K562 (cell line): Measurements from ENCODE around the gene ATG14. TPM values are rescaled to one million over a fixed set of nuclear protein-coding genes. Genes with fewer than 3 reads are reported as not detected.
A peak's percentile ranks its signal among the peaks of the same experiment; 100 is the strongest.

Experiments
- ATF7 ChIP-seq: fragments of 450-650 bp; IDR thresholded peaks from 2 replicates; pipeline ENCODE4 v1.7.1; 2014; ENCODE audit warnings: mild to moderate bottlenecking, moderate library complexity
- CBFA2T3 ChIP-seq: fragments of 450-650 bp; IDR thresholded peaks from 2 replicates; pipeline ENCODE4 v1.6.1; 2017
- EZH2 ChIP-seq: IDR thresholded peaks from 2 replicates; pipeline ENCODE4 v1.6.1; 2012; ENCODE audit warnings: low read depth, mild to moderate bottlenecking, inconsistent platforms, low read length, borderline replicate concordance
- FOXJ2 ChIP-seq: fragments of 200-800 bp; sonication (Bioruptor generic); IDR thresholded peaks from 2 replicates; pipeline ENCODE4 v1.6.1; 2016; ENCODE audit warnings: missing genetic modification characterization, missing compliant biosample characterization
- GATAD2B ChIP-seq: fragments of 450-650 bp; IDR thresholded peaks from 2 replicates; pipeline ENCODE4 v1.6.1; 2017; ENCODE audit warnings: mild to moderate bottlenecking, borderline replicate concordance
- HIVEP1 ChIP-seq: fragments of 250-450 bp; sonication (Bioruptor Pico); IDR thresholded peaks from 2 replicates; pipeline ENCODE4 v1.4.0; 2020; ENCODE audit warnings: mild to moderate bottlenecking
- JUND ChIP-seq, 2 experiments: IDR thresholded peaks; 2 replicates in 1 of 2; 3 replicates in 1 of 2; pipeline ENCODE4 v1.6.1; 2011; ENCODE audit warnings: borderline replicate concordance in 2 of 2, low read depth in 2 of 2, low read length in 2 of 2, improper control_type of control experiment in 1 of 2, missing biosample characterization in 1 of 2, missing genetic modification characterization in 1 of 2, missing genetic modification reagents in 1 of 2
- MEIS2 ChIP-seq: fragments of 450-650 bp; IDR thresholded peaks from 2 replicates; pipeline ENCODE4 v1.6.1; 2014; ENCODE audit warnings: mild to moderate bottlenecking; ENCODE audit not compliant: partially characterized antibody
- NFRKB ChIP-seq: fragments of 450-650 bp; IDR thresholded peaks from 2 replicates; pipeline ENCODE4 v1.6.1; 2016; ENCODE audit warnings: low read depth
- TRIM28 ChIP-seq: fragments of 450-650 bp; IDR thresholded peaks from 2 replicates; pipeline ENCODE4 v1.6.1; 2017
- ZFPM2 ChIP-seq: fragments of 250-450 bp; sonication (Bioruptor Pico); IDR thresholded peaks from 2 replicates; pipeline ENCODE4 v1.5.1; 2022; ENCODE audit warnings: mild to moderate bottlenecking
- ZNF239 ChIP-seq: fragments of 250-450 bp; sonication (Bioruptor Pico); IDR thresholded peaks from 2 replicates; pipeline ENCODE4 v1.4.0; 2020; ENCODE audit warnings: mild to moderate bottlenecking
- polyA plus RNA-seq, 8 experiments: library from polyadenylated mRNA; depleted of rRNA in 4 of 8; stranded (reverse) in 5 of 8; unstranded in 3 of 8; fragments of >200 nt; fragmentation: Nextera tagmentation in 2 of 8; fragmentation: Illumina TruSeq in 1 of 8; extraction: Ambion mirVana in 2 of 8; extraction: Trizol in 1 of 8; gene quantifications; 2 replicates each; pipeline versions ENCODE4 v1.2.1 to v1.2.3, GENCODE V29; 2011 to 2014; ENCODE audit warnings: inconsistent platforms in 1 of 8, missing spikeins in 1 of 8
- total RNA-seq, 7 experiments: library from RNA; depleted of rRNA in 6 of 7; stranded (reverse); fragments of >200 nt in 6 of 7; fragmentation: Illumina TruSeq in 2 of 7; extraction: Trizol in 2 of 7; gene quantifications; 2 replicates each; pipeline versions ENCODE4 v1.2.1 to v1.2.3, GENCODE V29; 2011 to 2021; ENCODE audit warnings: low replicate concordance in 1 of 7
- TF ChIP-seq, protein P1 (sequence below): fragments of 450-650 bp; formaldehyde crosslinking; IDR thresholded peaks from 2 replicates; pipeline ENCODE4 v1.4.0; 2020; ENCODE audit warnings: mild to moderate bottlenecking, moderate library complexity
- TF ChIP-seq, protein P2 (sequence below): fragments of 250-450 bp; sonication (Bioruptor Pico); IDR thresholded peaks from 2 replicates; pipeline ENCODE4 v1.4.0; 2020; ENCODE audit warnings: mild to moderate bottlenecking
- TF ChIP-seq, protein P3 (sequence below): IDR thresholded peaks from 3 replicates; pipeline ENCODE4 v1.6.1; 2011; ENCODE audit warnings: borderline replicate concordance, mild to moderate bottlenecking, moderate library complexity; ENCODE audit not compliant: insufficient read length; ENCODE audit errors: extremely low read depth
- TF ChIP-seq, protein P4 (sequence below), 2 experiments: fragments of 450-650 bp in 1 of 2; IDR thresholded peaks; 2 replicates each; pipeline ENCODE4 v1.6.1; 2011 to 2017; ENCODE audit warnings: low read depth in 2 of 2, antibody characterized with exemption in 1 of 2, borderline replicate concordance in 1 of 2, low read length in 1 of 2, mild to moderate bottlenecking in 1 of 2, mixed read lengths in 1 of 2; ENCODE audit not compliant: control insufficient read depth in 1 of 2
- TF ChIP-seq, protein P5 (sequence below): fragments of 450-650 bp; formaldehyde crosslinking; IDR thresholded peaks from 2 replicates; pipeline ENCODE4 v1.4.0; 2020; ENCODE audit warnings: mild to moderate bottlenecking, moderate library complexity

ATG14 gene
- total and polyA plus RNA-seq, 9 of the 15 experiments (the other 6 are each of a cell fraction or from before 2014, with no cell fraction given) = 0.55 to 4.2 (median 3.5) TPM

DNA sequence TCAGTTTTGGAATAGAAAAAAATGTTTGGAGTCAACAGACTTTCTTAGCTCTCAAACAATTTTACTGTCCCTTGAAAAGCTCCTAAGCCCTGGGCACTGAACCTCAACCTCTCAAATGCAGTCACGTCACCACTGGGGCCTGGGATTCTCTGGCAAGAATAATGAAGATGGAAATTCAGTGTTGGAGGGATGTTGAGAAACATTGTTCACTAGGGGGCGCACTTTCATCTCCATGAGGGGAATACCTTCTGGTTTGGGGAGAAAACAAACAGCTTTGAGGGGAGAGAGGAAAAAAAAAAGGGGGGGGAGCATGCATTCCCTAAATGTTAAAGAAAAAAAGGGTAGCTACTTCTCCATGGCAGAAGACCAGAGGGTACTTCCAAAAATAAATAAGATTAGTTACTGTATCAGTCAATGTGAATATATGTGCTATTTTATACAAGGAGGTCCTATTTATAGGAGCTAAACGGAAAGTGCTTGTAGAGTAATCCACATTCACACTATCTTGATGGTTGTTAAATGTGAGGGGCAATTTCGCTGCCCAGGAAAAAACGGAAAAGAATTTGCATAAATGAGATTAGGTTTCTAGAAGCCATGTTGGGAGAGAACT is 34.6 kb upstream of the ATG14 start (continued):
- TF ChIP-seq, protein P1, sequence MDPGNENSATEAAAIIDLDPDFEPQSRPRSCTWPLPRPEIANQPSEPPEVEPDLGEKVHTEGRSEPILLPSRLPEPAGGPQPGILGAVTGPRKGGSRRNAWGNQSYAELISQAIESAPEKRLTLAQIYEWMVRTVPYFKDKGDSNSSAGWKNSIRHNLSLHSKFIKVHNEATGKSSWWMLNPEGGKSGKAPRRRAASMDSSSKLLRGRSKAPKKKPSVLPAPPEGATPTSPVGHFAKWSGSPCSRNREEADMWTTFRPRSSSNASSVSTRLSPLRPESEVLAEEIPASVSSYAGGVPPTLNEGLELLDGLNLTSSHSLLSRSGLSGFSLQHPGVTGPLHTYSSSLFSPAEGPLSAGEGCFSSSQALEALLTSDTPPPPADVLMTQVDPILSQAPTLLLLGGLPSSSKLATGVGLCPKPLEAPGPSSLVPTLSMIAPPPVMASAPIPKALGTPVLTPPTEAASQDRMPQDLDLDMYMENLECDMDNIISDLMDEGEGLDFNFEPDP (CRISPR knock-in tag) = no peak
- TF ChIP-seq, protein P2, sequence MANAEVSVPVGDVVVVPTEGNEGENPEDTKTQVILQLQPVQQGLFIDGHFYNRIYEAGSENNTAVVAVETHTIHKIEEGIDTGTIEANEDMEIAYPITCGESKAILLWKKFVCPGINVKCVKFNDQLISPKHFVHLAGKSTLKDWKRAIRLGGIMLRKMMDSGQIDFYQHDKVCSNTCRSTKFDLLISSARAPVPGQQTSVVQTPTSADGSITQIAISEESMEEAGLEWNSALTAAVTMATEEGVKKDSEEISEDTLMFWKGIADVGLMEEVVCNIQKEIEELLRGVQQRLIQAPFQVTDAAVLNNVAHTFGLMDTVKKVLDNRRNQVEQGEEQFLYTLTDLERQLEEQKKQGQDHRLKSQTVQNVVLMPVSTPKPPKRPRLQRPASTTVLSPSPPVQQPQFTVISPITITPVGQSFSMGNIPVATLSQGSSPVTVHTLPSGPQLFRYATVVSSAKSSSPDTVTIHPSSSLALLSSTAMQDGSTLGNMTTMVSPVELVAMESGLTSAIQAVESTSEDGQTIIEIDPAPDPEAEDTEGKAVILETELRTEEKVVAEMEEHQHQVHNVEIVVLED (CRISPR knock-in tag) = no peak
- no peak for TF ChIP-seq EZH2
- TF ChIP-seq ZFPM2 (CRISPR knock-in tag) = no peak
- no peak for TF ChIP-seq TRIM28
- no peak for TF ChIP-seq CBFA2T3
- no peak for TF ChIP-seq FOXJ2
- TF ChIP-seq, protein P3, sequence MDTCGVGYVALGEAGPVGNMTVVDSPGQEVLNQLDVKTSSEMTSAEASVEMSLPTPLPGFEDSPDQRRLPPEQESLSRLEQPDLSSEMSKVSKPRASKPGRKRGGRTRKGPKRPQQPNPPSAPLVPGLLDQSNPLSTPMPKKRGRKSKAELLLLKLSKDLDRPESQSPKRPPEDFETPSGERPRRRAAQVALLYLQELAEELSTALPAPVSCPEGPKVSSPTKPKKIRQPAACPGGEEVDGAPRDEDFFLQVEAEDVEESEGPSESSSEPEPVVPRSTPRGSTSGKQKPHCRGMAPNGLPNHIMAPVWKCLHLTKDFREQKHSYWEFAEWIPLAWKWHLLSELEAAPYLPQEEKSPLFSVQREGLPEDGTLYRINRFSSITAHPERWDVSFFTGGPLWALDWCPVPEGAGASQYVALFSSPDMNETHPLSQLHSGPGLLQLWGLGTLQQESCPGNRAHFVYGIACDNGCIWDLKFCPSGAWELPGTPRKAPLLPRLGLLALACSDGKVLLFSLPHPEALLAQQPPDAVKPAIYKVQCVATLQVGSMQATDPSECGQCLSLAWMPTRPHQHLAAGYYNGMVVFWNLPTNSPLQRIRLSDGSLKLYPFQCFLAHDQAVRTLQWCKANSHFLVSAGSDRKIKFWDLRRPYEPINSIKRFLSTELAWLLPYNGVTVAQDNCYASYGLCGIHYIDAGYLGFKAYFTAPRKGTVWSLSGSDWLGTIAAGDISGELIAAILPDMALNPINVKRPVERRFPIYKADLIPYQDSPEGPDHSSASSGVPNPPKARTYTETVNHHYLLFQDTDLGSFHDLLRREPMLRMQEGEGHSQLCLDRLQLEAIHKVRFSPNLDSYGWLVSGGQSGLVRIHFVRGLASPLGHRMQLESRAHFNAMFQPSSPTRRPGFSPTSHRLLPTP = no peak
- TF ChIP-seq HIVEP1 (CRISPR knock-in tag) = no peak
- TF ChIP-seq, protein P4, sequence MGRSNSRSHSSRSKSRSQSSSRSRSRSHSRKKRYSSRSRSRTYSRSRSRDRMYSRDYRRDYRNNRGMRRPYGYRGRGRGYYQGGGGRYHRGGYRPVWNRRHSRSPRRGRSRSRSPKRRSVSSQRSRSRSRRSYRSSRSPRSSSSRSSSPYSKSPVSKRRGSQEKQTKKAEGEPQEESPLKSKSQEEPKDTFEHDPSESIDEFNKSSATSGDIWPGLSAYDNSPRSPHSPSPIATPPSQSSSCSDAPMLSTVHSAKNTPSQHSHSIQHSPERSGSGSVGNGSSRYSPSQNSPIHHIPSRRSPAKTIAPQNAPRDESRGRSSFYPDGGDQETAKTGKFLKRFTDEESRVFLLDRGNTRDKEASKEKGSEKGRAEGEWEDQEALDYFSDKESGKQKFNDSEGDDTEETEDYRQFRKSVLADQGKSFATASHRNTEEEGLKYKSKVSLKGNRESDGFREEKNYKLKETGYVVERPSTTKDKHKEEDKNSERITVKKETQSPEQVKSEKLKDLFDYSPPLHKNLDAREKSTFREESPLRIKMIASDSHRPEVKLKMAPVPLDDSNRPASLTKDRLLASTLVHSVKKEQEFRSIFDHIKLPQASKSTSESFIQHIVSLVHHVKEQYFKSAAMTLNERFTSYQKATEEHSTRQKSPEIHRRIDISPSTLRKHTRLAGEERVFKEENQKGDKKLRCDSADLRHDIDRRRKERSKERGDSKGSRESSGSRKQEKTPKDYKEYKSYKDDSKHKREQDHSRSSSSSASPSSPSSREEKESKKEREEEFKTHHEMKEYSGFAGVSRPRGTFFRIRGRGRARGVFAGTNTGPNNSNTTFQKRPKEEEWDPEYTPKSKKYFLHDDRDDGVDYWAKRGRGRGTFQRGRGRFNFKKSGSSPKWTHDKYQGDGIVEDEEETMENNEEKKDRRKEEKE (IDR thresholded peaks at IDR 0.05; ENCODE audit: borderline replicate concordance in 1 of 2, control insufficient read depth in 1 of 2, low read depth in 2 of 2, low read length in 1 of 2) = no peak
- no peak for TF ChIP-seq MEIS2
- TF ChIP-seq ZNF239 (CRISPR knock-in tag) = no peak
- 0 out of 2 replicates have a peak, but pooled peaks have one; percentile 12 for TF ChIP-seq ATF7
- TF ChIP-seq, protein P5, sequence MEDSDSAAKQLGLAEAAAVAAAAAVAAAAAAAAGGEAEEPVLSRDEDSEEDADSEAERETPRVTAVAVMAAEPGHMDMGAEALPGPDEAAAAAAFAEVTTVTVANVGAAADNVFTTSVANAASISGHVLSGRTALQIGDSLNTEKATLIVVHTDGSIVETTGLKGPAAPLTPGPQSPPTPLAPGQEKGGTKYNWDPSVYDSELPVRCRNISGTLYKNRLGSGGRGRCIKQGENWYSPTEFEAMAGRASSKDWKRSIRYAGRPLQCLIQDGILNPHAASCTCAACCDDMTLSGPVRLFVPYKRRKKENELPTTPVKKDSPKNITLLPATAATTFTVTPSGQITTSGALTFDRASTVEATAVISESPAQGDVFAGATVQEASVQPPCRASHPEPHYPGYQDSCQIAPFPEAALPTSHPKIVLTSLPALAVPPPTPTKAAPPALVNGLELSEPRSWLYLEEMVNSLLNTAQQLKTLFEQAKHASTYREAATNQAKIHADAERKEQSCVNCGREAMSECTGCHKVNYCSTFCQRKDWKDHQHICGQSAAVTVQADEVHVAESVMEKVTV (CRISPR knock-in tag) = peak; percentile 55; the same call in 1 of the 2 replicates
- TF ChIP-seq JUND (IDR thresholded peaks at IDR 0.05; ENCODE audit: borderline replicate concordance, low read depth, low read length) = 0 out of 2 replicates have a peak, but pooled peaks have one; percentile 15
- TF ChIP-seq JUND (tag; IDR thresholded peaks at IDR 0.05; ENCODE audit: borderline replicate concordance, low read depth, low read length) = no peak
- TF ChIP-seq NFRKB = no peak
- no peak for TF ChIP-seq GATAD2B
